Astrocyte of the spinal cord (primary cell): ENCODE results near the gene HNRNPA1.
"Not testable (repeated sequence)": the region's sequence is repeated elsewhere in the genome, so short reads cannot be mapped to it uniquely, and the experiment has no call there.

Experiments used
- DNase-seq: peaks from one replicate; pipeline ENCODE4 v3.0.0; 2011; ENCODE audit warnings: low read depth, low spot score
- H3K4me3 ChIP-seq: 2 replicates; pipeline ENCODE4 v1.5.1; 2011; ENCODE audit warnings: low read depth, mild to moderate bottlenecking, low read length, moderate library complexity
- CTCF ChIP-seq: IDR thresholded peaks from 2 replicates; pipeline ENCODE4 v1.5.1; 2012; ENCODE audit warnings: low read depth, mild to moderate bottlenecking, low read length, inconsistent platforms
- in situ Hi-C: cut with HindIII; loops from 2 replicates; pipeline ENCODE4 v1.10.0; 2017; ENCODE audit warnings: low sequenced_read_pairs

Gene HNRNPA1

GRCh38 chr12:54282949-54283593, 2.5 kb downstream of the HNRNPA1 start:
- no peak for TF ChIP-seq CTCF
- peak overlapping the region; percentile 97 for H3K4me3 ChIP-seq
- no peak for DNase-seq
- in situ Hi-C loops: no loop called here

GRCh38 chr12:54284070-54284780, 3.7 kb downstream of the HNRNPA1 start:
- peak overlapping the region; percentile 97 for H3K4me3 ChIP-seq
- in situ Hi-C loops, DNase-seq: not testable (repeated sequence)

- in situ Hi-C loops: no loop called here
- DNase-seq: no peak
- no peak overlapping the region for H3K4me3 ChIP-seq
- TF ChIP-seq CTCF: peak; percentile 45
Observed at GRCh38 chr12:54285150-54286041, 4.9 kb downstream of the HNRNPA1 start.

GRCh38 chr12:54286042-54287030, 5.8 kb downstream of the HNRNPA1 start:
- in situ Hi-C loops: no loop called here
- DNase-seq: no peak
- TF ChIP-seq CTCF: no peak
- H3K4me3 ChIP-seq: no peak overlapping the region

GRCh38 chr12:54287261-54288157, 7.0 kb downstream of the HNRNPA1 start:
- in situ Hi-C loops: no loop called here
- H3K4me3 ChIP-seq: no peak overlapping the region

More at GRCh38 chr12:54287261-54288157, 7.0 kb downstream of the HNRNPA1 start:
- DNase-seq: no peak
- TF ChIP-seq CTCF: no peak
